Caco-2 (cell line): Measurements from ENCODE around the gene PPM1L. TPM values are rescaled to one million over a fixed set of nuclear protein-coding genes. Genes with fewer than 3 reads are reported as not detected.

Source experiments
- BruUV-seq: library from RNA; stranded (reverse); fragments of 400-500 nt; replicated peaks from 2 replicates; lab custom pipeline; 2021; lab: Mats Ljungman, UMichigan
- CTCF ChIA-PET: fragments of 300-600 bp; sonication (Branson Sonifier 250); formaldehyde crosslinking; loops from one replicate; lab custom pipeline; 2022; ENCODE audit warnings: antibody characterized with exemption; lab: Charles Lee
- POLR2A ChIA-PET: fragments of 300-600 bp; sonication (Branson Sonifier 250); formaldehyde crosslinking; loops from one replicate; lab custom pipeline; 2022; ENCODE audit warnings: antibody characterized with exemption; lab: Charles Lee
- DNase-seq, 2 experiments: peaks; one replicate each; pipeline versions ENCODE4 v3.0.0 to v3.0.0-alpha.2; 2020 to 2022
- H3K27me3 ChIP-seq: replicated peaks from 2 replicates; pipeline ENCODE4 v1.6.0; 2011; ENCODE audit warnings: low read length; ENCODE audit not compliant: control insufficient read depth, insufficient read depth
- H3K36me3 ChIP-seq: 2 replicates; pipeline ENCODE4 v1.5.1; 2011; ENCODE audit warnings: low read length; ENCODE audit not compliant: control insufficient read depth, insufficient read depth
- H3K4me1 ChIP-seq: fragments of 250-450 bp; sonication (Bioruptor Pico); 2 replicates; pipeline ENCODE4 v1.5.1; 2020; ENCODE audit warnings: mild to moderate bottlenecking
- H3K4me3 ChIP-seq: 2 replicates; pipeline ENCODE4 v1.5.1; 2011; ENCODE audit warnings: low read depth, mild to moderate bottlenecking, control low read depth, low read length
- H3K9me3 ChIP-seq: fragments of 250-450 bp; sonication (Bioruptor Pico); 2 replicates; pipeline ENCODE4 v1.5.1; 2020; ENCODE audit warnings: mild to moderate bottlenecking, moderate library complexity
- H3K27ac Mint-ChIP-seq: one replicate; pipeline ENCODE4 v1.8.0; 2022; ENCODE audit warnings: mixed read lengths; ENCODE audit not compliant: unreplicated experiment
- H3K27me3 Mint-ChIP-seq: one replicate; pipeline ENCODE4 v1.8.0; 2022; ENCODE audit warnings: mixed read lengths; ENCODE audit not compliant: insufficient read depth, unreplicated experiment
- H3K36me3 Mint-ChIP-seq: one replicate; pipeline ENCODE4 v1.8.0; 2022; ENCODE audit warnings: mild to moderate bottlenecking, mixed read lengths; ENCODE audit not compliant: insufficient read depth, unreplicated experiment
- H3K4me1 Mint-ChIP-seq: one replicate; pipeline ENCODE4 v1.8.0; 2022; ENCODE audit warnings: low read depth, mixed read lengths; ENCODE audit not compliant: unreplicated experiment
- H3K4me3 Mint-ChIP-seq: one replicate; pipeline ENCODE4 v1.8.0; 2022; ENCODE audit warnings: mild to moderate bottlenecking, moderate library complexity, mixed read lengths; ENCODE audit not compliant: unreplicated experiment
- H3K9me3 Mint-ChIP-seq: one replicate; pipeline ENCODE4 v1.8.0; 2022; ENCODE audit warnings: mixed read lengths; ENCODE audit not compliant: unreplicated experiment
- intact Hi-C: fragments of 100-400 bp; cut with micrococcal nuclease; formaldehyde crosslinking; loops from one replicate; pipeline ENCODE4 v1.10.0; 2022; ENCODE audit not compliant: unreplicated experiment
- total RNA-seq: library from RNA; stranded (reverse); gene quantifications from 2 replicates; pipeline ENCODE4 v1.2.3, GENCODE V29; 2022
- TF ChIP-seq, protein P1 (sequence below), 2 experiments: fragments of 200-600 bp in 1 of 2; IDR thresholded peaks; 1 replicate in 1 of 2; 2 replicates in 1 of 2; pipeline versions ENCODE4 v1.5.1 to v1.8.0; 2011 to 2022; ENCODE audit warnings: antibody characterized with exemption in 1 of 2, control low read depth in 1 of 2, inconsistent platforms in 1 of 2, low read depth in 1 of 2, low read length in 1 of 2, mild to moderate bottlenecking in 1 of 2, moderate library complexity in 1 of 2; ENCODE audit not compliant: insufficient read depth in 1 of 2, severe bottlenecking in 1 of 2, unreplicated experiment in 1 of 2

The PPM1L gene
- total RNA-seq, 1 experiment from 2014 or later: 2.0 TPM

DNA sequence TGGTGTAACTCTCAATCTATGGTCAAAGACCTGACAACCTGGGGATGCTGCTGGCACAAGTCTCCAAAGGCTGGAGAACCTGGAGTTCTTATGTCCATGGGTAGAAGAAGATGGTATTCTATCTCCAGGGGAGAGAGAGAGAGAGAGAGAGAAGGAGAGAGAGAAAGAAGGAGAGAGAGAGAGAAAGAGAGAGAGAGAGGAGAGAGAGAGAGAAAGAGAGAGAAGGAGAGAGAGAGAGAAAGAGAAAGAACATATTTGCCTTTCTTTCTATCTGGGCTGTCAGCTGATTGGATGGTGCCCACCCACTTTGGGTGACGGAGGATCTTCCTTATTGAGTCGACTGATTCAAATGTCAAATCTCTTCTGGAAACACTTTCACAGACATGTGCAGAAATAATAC is 84.6 kb downstream of the PPM1L start:
- no peaks in the 10 kb centered on the region for H3K27me3 ChIP-seq
- Mint-ChIP-seq H3K4me1 (no peaks in the 10 kb centered on the region), H3K27ac (no peak overlapping the region), H3K9me3 (no peaks in the 10 kb centered on the region), H3K4me3 (no peak overlapping the region), H3K27me3 (peaks cover under 1% of the 10 kb centered on the region), H3K36me3 (no peaks in the 10 kb centered on the region)
- no peak for DNase-seq
- no TSS peak for BruUV-seq
- H3K4me1 ChIP-seq: no peaks in the 10 kb centered on the region
- TF ChIP-seq, protein P1, sequence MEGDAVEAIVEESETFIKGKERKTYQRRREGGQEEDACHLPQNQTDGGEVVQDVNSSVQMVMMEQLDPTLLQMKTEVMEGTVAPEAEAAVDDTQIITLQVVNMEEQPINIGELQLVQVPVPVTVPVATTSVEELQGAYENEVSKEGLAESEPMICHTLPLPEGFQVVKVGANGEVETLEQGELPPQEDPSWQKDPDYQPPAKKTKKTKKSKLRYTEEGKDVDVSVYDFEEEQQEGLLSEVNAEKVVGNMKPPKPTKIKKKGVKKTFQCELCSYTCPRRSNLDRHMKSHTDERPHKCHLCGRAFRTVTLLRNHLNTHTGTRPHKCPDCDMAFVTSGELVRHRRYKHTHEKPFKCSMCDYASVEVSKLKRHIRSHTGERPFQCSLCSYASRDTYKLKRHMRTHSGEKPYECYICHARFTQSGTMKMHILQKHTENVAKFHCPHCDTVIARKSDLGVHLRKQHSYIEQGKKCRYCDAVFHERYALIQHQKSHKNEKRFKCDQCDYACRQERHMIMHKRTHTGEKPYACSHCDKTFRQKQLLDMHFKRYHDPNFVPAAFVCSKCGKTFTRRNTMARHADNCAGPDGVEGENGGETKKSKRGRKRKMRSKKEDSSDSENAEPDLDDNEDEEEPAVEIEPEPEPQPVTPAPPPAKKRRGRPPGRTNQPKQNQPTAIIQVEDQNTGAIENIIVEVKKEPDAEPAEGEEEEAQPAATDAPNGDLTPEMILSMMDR (IDR thresholded peaks at IDR 0.05; ENCODE audit: insufficient read depth in 1 of 2, low read depth in 1 of 2, low read length in 1 of 2, severe bottlenecking in 1 of 2, unreplicated experiment in 1 of 2): no peak
- CTCF ChIA-PET: no interaction called here
- POLR2A ChIA-PET: no interaction called here
- H3K9me3 ChIP-seq: no peaks in the 10 kb centered on the region
- no peak overlapping the region for H3K4me3 ChIP-seq
- intact Hi-C loops: no loop called here
- no peaks in the 10 kb centered on the region for H3K36me3 ChIP-seq

- POLR2A ChIA-PET: no interaction called here
Measured at GRCh38 chr3:160841455-160841854, 85.4 kb downstream of the PPM1L start.

DNA sequence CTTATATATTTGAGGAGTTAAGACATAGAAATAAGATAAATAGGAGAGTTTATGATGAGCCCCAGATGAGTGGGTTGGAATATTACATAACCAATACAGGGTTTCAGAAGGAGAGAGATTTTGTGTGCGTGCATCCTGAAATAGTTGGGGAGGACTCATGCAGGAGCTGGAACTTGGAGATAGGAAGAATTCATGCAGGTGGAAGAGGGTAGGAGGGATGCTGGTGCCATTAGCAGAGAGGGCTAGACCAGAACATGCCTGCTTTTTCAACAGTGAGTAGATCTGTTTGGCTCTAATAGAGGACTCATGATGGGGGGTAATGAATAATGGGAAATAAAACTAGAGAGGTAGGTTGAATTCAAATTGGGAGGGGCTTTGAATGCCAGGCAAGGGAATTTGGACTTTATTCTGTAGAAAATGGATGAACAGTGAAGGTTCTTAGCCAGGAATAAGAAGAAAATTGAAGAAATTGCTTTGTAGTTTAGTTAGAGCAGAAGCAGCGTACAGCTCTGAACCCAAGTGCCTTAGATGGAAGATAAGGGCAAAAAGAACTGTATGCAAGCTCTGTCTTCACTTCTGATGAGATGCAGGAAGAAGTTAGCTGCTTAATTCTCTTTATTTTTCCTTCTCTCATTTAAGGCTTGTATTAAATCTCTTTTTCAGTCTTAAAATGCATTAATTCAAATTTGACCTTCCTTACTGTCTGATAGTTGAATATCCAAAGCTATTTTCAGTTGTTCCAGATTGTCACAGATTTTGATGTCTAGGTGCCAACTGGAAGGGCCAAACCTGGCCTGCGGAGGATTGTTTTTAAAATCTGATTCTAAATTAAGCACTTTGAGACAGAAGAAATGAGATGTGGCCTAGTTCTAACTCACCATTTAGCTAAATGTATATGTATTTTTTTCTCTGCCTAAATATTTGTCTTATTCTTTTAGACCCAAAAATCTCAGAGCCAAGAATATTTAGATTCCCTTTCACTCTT is 86.3 kb downstream of the PPM1L start:
- H3K36me3 Mint-ChIP-seq: no peaks in the 10 kb centered on the region
- intact Hi-C loops: no loop called here
- H3K27me3 Mint-ChIP-seq: no peaks in the 10 kb centered on the region
- H3K4me3 Mint-ChIP-seq: no peak overlapping the region
- CTCF ChIA-PET: no interaction called here
- H3K4me1 ChIP-seq: no peaks in the 10 kb centered on the region
- H3K9me3 ChIP-seq: no peaks in the 10 kb centered on the region
- H3K27me3 ChIP-seq: no peaks in the 10 kb centered on the region
- H3K9me3 Mint-ChIP-seq: no peaks in the 10 kb centered on the region
- no peak for DNase-seq
- POLR2A ChIA-PET: no interaction called here
- H3K27ac Mint-ChIP-seq: no peak overlapping the region
- TF ChIP-seq, protein P1 (IDR thresholded peaks at IDR 0.05; ENCODE audit: insufficient read depth in 1 of 2, low read depth in 1 of 2, low read length in 1 of 2, severe bottlenecking in 1 of 2, unreplicated experiment in 1 of 2): no peak
- no peaks in the 10 kb centered on the region for H3K4me1 Mint-ChIP-seq
- no peaks in the 10 kb centered on the region for H3K36me3 ChIP-seq
- no TSS peak for BruUV-seq
- no peak overlapping the region for H3K4me3 ChIP-seq

More at GRCh38 chr3:160841455-160841854, 85.4 kb downstream of the PPM1L start:
- no peaks in the 10 kb centered on the region for H3K4me1 ChIP-seq
- CTCF ChIA-PET: no interaction called here
- TF ChIP-seq, protein P1 (IDR thresholded peaks at IDR 0.05; ENCODE audit: insufficient read depth in 1 of 2, low read depth in 1 of 2, low read length in 1 of 2, severe bottlenecking in 1 of 2, unreplicated experiment in 1 of 2): no peak
- no peaks in the 10 kb centered on the region for H3K36me3 ChIP-seq
- H3K4me1 Mint-ChIP-seq: no peaks in the 10 kb centered on the region
- BruUV-seq: no TSS peak
- no peaks in the 10 kb centered on the region for H3K27me3 ChIP-seq
- H3K4me3 ChIP-seq: no peak overlapping the region
- intact Hi-C loops: no loop called here
- no peaks in the 10 kb centered on the region for H3K9me3 Mint-ChIP-seq
- H3K27me3 Mint-ChIP-seq: no peaks in the 10 kb centered on the region
- no peaks in the 10 kb centered on the region for H3K9me3 ChIP-seq
- H3K4me3 Mint-ChIP-seq: no peak overlapping the region
- H3K36me3 Mint-ChIP-seq: no peaks in the 10 kb centered on the region
- no peak overlapping the region for H3K27ac Mint-ChIP-seq
- no peak for DNase-seq
